Fibroblast of lung (primary cell): Measurements from ENCODE around the gene ZNF408.

ENCODE experiments used
- EZH2 ChIP-seq: IDR thresholded peaks from 2 replicates; pipeline ENCODE4 v1.5.1; 2012; ENCODE audit warnings: low read length, control low read depth, mild to moderate bottlenecking; ENCODE audit errors: missing control alignments
- TF ChIP-seq, protein P1 (sequence below), 2 donors: IDR thresholded peaks in 1 of 2; conservative IDR thresholded peaks in 1 of 2; 1 replicate in 1 of 2; 2 replicates in 1 of 2; pipeline ENCODE4 v1.5.1; 2011 to 2012; ENCODE audit warnings: low read length in 2 of 2, control low read depth in 1 of 2, inconsistent platforms in 1 of 2, low read depth in 1 of 2, mild to moderate bottlenecking in 1 of 2

DNA sequence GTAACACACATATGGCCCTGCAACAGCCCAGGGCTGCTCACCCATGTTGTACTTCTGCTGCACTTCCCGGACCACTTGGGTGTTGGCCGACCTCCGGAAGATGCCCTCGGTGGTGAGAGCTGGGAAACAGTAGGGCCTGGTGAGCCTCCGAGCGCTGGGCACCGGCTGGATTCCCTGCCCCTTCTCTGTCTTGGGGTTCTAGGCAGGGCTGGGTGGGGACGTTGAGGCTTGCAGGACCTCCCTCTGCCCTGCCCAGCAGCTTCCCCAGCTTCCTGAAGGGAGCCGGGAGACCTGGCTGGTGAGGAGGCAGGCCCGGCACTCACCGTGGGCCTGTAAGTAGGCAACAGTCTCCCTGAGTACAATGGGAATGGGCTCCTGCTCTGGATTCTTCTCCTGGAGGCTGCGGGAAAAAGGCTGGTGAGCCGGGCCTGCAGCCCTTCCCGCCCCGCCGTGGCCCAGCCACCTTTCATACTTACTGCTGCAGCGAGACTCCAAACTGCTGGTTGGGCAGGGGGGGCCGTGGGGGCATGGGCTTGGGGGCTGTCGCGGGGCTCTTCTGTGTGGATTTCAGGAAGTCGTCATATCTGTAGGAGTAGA lies 20.6 kb upstream of the ZNF408 start:
- TF ChIP-seq, protein P1, sequence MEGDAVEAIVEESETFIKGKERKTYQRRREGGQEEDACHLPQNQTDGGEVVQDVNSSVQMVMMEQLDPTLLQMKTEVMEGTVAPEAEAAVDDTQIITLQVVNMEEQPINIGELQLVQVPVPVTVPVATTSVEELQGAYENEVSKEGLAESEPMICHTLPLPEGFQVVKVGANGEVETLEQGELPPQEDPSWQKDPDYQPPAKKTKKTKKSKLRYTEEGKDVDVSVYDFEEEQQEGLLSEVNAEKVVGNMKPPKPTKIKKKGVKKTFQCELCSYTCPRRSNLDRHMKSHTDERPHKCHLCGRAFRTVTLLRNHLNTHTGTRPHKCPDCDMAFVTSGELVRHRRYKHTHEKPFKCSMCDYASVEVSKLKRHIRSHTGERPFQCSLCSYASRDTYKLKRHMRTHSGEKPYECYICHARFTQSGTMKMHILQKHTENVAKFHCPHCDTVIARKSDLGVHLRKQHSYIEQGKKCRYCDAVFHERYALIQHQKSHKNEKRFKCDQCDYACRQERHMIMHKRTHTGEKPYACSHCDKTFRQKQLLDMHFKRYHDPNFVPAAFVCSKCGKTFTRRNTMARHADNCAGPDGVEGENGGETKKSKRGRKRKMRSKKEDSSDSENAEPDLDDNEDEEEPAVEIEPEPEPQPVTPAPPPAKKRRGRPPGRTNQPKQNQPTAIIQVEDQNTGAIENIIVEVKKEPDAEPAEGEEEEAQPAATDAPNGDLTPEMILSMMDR (conservative IDR thresholded peaks at IDR 0.05 in 1 of 2, IDR thresholded peaks at IDR 0.05 in 1 of 2; ENCODE audit: low read depth in 1 of 2, low read length in 2 of 2): no peak
- no peak for TF ChIP-seq EZH2
